HepG2 (cell line): ENCODE results near the gene MTMR10. TPM values are rescaled to one million over a fixed set of nuclear protein-coding genes. Genes with fewer than 3 reads are reported as not detected.

Experiments used
- ATAC-seq: fragments of 200-7000 bp; cut with Tn5 transposase; 3 replicates; pipeline ENCODE4 v1.9.1; 2020; ENCODE audit warnings: mild to moderate bottlenecking, moderate library complexity
- BruUV-seq: library from RNA; stranded (reverse); fragments of 400-500 nt; replicated peaks from 2 replicates; lab custom pipeline; 2021; lab: Mats Ljungman, UMichigan
- CTCF ChIA-PET: fragments of 300-600 bp; formaldehyde crosslinking; extraction: SDS; loops from one replicate; lab custom pipeline; 2021; ENCODE audit warnings: low total read pairs, inconsistent platforms, low intra/inter-chr PET ratio; lab: Yijun Ruan, JAX
- POLR2A ChIA-PET: fragments of 350-600 bp; sonication (Branson Sonifier 250); formaldehyde crosslinking; loops from one replicate; lab custom pipeline; 2020; ENCODE audit warnings: antibody characterized with exemption, inconsistent platforms; lab: Yijun Ruan, JAX
- DNase-seq: peaks from one replicate; pipeline ENCODE4 v3.0.0-alpha.2; 2015; ENCODE audit warnings: low spot score
- FAIRE-seq: peaks from 3 replicates; lab custom pipeline; 2011; peaks lifted over from hg19 to GRCh38; lab: Jason Lieb, UNC
- H2AFZ ChIP-seq: one replicate; pipeline ENCODE4 v1.6.1; 2011; ENCODE audit warnings: low read length, inconsistent platforms
- H3K27ac ChIP-seq: fragments of 300-600 bp; 3 replicates; pipeline ENCODE4 v1.8.0; 2011; ENCODE audit warnings: mixed run types, mild to moderate bottlenecking, mixed read lengths, low read length, inconsistent platforms; ENCODE audit not compliant: insufficient read depth; ENCODE audit errors: extremely low read length
- H3K27me3 ChIP-seq, 2 experiments: fragments of 200-600 bp in 1 of 2; 2 replicates in 1 of 2; 3 replicates in 1 of 2; pipeline versions ENCODE4 v1.6.0 to v1.8.0; 2011; ENCODE audit warnings: low read length in 2 of 2, mild to moderate bottlenecking in 2 of 2, moderate library complexity in 2 of 2, inconsistent platforms in 1 of 2; ENCODE audit not compliant: insufficient read depth in 2 of 2, control insufficient read depth in 1 of 2
- H3K36me3 ChIP-seq, 2 experiments: fragments of 200-600 bp in 1 of 2; replicated peaks in 1 of 2; 2 replicates in 1 of 2; 3 replicates in 1 of 2; pipeline versions ENCODE4 v1.5.1 to v1.8.0; 2011; ENCODE audit warnings: low read length in 2 of 2, inconsistent platforms in 1 of 2; ENCODE audit not compliant: insufficient read depth in 2 of 2, control insufficient read depth in 1 of 2
- H3K4me1 ChIP-seq: 2 replicates; pipeline ENCODE4 v1.5.1; 2012; ENCODE audit warnings: low read length, inconsistent platforms; ENCODE audit not compliant: insufficient read depth
- H3K4me2 ChIP-seq: 2 replicates; pipeline ENCODE4 v1.6.0; 2011; ENCODE audit warnings: low read depth, low read length, inconsistent platforms
- H3K4me3 ChIP-seq, 3 experiments: fragments of 200-600 bp in 1 of 3; sonication (generic), shearing (Covaris generic) in 1 of 3; replicated peaks in 1 of 3; 2 replicates each; pipeline ENCODE4 v1.5.1; 2011 to 2016; ENCODE audit warnings: low read length in 3 of 3, inconsistent platforms in 2 of 3, low read depth in 2 of 3, mild to moderate bottlenecking in 2 of 3, control low read depth in 1 of 3, mixed read lengths in 1 of 3; ENCODE audit not compliant: insufficient read depth in 1 of 3
- H3K79me2 ChIP-seq: one replicate; pipeline ENCODE4 v1.6.1; 2011; ENCODE audit warnings: low read length, inconsistent platforms; ENCODE audit not compliant: insufficient read depth
- H3K9ac ChIP-seq: 2 replicates; pipeline ENCODE4 v1.6.0; 2011; ENCODE audit warnings: mild to moderate bottlenecking, low read depth, low read length, inconsistent platforms; ENCODE audit not compliant: insufficient read depth
- H3K9me3 ChIP-seq: 2 replicates; pipeline ENCODE4 v1.5.1; 2012; ENCODE audit warnings: mild to moderate bottlenecking, low read length
- H4K20me1 ChIP-seq: 2 replicates; pipeline ENCODE4 v1.6.0; 2011; ENCODE audit warnings: inconsistent platforms, mild to moderate bottlenecking, low read length, moderate library complexity; ENCODE audit not compliant: insufficient read depth
- EED ChIP-seq: sonication (generic); formaldehyde crosslinking; IDR thresholded peaks from 2 replicates; pipeline ENCODE4 v1.5.0; 2020; ENCODE audit warnings: mild to moderate bottlenecking, missing genetic modification reagents
- FOXP4 ChIP-seq: sonication (generic); formaldehyde crosslinking; IDR thresholded peaks from 2 replicates; pipeline ENCODE4 v1.4.0; 2020; ENCODE audit warnings: missing genetic modification reagents
- ISX ChIP-seq: sonication (generic); formaldehyde crosslinking; conservative IDR thresholded peaks from 2 replicates; pipeline ENCODE4 v1.5.0; 2020; ENCODE audit warnings: missing genetic modification reagents
- KDM2A ChIP-seq: sonication (generic); formaldehyde crosslinking; IDR thresholded peaks from 2 replicates; pipeline ENCODE4 v1.4.0; 2020; ENCODE audit warnings: low read depth, missing genetic modification reagents, borderline replicate concordance
- KIAA2018 ChIP-seq: sonication (generic); formaldehyde crosslinking; IDR thresholded peaks from 2 replicates; pipeline ENCODE4 v1.5.0; 2020; ENCODE audit warnings: mild to moderate bottlenecking, missing genetic modification reagents, borderline replicate concordance
- MBNL3 ChIP-seq: fragments of 250-450 bp; sonication (Bioruptor Pico); conservative IDR thresholded peaks from 2 replicates; pipeline ENCODE4 v1.8.0; 2022; ENCODE audit warnings: mild to moderate bottlenecking, inconsistent platforms
- SNRNP70 ChIP-seq: fragments of 200-400 bp; formaldehyde crosslinking; IDR thresholded peaks from 2 replicates; pipeline ENCODE4 v1.6.1; 2017; ENCODE audit warnings: mild to moderate bottlenecking, low read depth, low read length, moderate library complexity
- SP4 ChIP-seq: sonication (generic); formaldehyde crosslinking; IDR thresholded peaks from 2 replicates; pipeline ENCODE4 v1.8.1; 2023; ENCODE audit warnings: mild to moderate bottlenecking, missing genetic modification reagents
- ZBTB25 ChIP-seq: IDR thresholded peaks from 2 replicates; pipeline ENCODE4 v1.6.1; 2018; ENCODE audit warnings: missing genetic modification reagents
- ZFP90 ChIP-seq: sonication (generic); formaldehyde crosslinking; IDR thresholded peaks from 2 replicates; pipeline ENCODE4 v1.8.0; 2022; ENCODE audit warnings: missing genetic modification reagents, mild to moderate bottlenecking, inconsistent platforms, borderline replicate concordance
- ZMAT3 ChIP-seq: sonication (generic); formaldehyde crosslinking; conservative IDR thresholded peaks from 2 replicates; pipeline ENCODE4 v1.7.0; 2021; ENCODE audit warnings: missing genetic modification reagents
- WGBS: methylation state at CpG from one replicate; pipeline ENCODE4 v1.1.6; 2017; ENCODE audit warnings: low lambda C conversion rate; 5-methylcytosine and 5-hydroxymethylcytosine counted together
- in situ Hi-C: cut with HindIII; loops from 2 replicates; pipeline ENCODE4 v1.10.0; 2017; ENCODE audit warnings: low pct_unique_long_range_greater_than_20kb; ENCODE audit not compliant: extremely low pct_ligation_motif_present
- intact Hi-C: fragments of 100-400 bp; cut with micrococcal nuclease; formaldehyde crosslinking; loops from one replicate; pipeline ENCODE4 v1.10.0; 2022; ENCODE audit not compliant: unreplicated experiment
- polyA plus RNA-seq, 8 experiments: library from polyadenylated mRNA; depleted of rRNA in 3 of 8; stranded (reverse) in 7 of 8; unstranded in 1 of 8; fragments of >200 nt; fragmentation: Illumina TruSeq in 4 of 8; extraction: Trizol in 4 of 8; gene quantifications; 2 replicates each; pipeline versions ENCODE4 v1.2.1 to v1.2.3, GENCODE V29; 2011 to 2016; ENCODE audit warnings: low read depth in 4 of 8, missing spikeins in 1 of 8, mixed read lengths in 1 of 8; ENCODE audit not compliant: insufficient read depth in 1 of 8
- total RNA-seq, 5 experiments: library from RNA; depleted of rRNA; stranded (reverse); fragments of >200 nt; fragmentation: Illumina TruSeq; extraction: Trizol; gene quantifications; 2 replicates each; pipeline ENCODE4 v1.2.3, GENCODE V29; 2016; ENCODE audit warnings: low read depth in 1 of 5

Gene MTMR10
- total and polyA plus RNA-seq, 2 of the 13 experiments (the other 11 are each of a cell fraction or from before 2014, with no cell fraction given): 10.2 to 17.4 TPM

- no peak for TF ChIP-seq FOXP4 (CRISPR knock-in tag)
- TF ChIP-seq, all 625 proteins: peak for 0
Measured at GRCh38 chr15:31027910-31028578, 36.6 kb upstream of the MTMR10 start (continued).

GRCh38 chr15:31025996-31026395 is 34.6 kb upstream of the MTMR10 start:
- Histone ChIP-seq H3K27ac (no peak overlapping the region), H3K36me3 (no peaks in the 10 kb centered on the region), H4K20me1 (no peaks in the 10 kb centered on the region), H3K4me2 (no peak overlapping the region), H3K4me3 (no peak overlapping the region), H3K27me3 (no peaks in the 10 kb centered on the region), H3K79me2 (no peaks in the 10 kb centered on the region), H3K9ac (no peak overlapping the region), H2AFZ (no peak overlapping the region), H3K9me3 (no peaks in the 10 kb centered on the region), H3K4me1 (peaks cover 28% of the 10 kb centered on the region)
- FAIRE-seq (no peak), DNase-seq (no peak), ATAC-seq (no peak)
- POLR2A ChIA-PET: no interaction called here
- no TSS peak for BruUV-seq
- intact Hi-C loops: no loop called here
- in situ Hi-C loops: no loop called here
- 89% methylated on average over 25 of the region's 25 CpGs for WGBS
- CTCF ChIA-PET: no interaction called here
- TF ChIP-seq SP4 (CRISPR knock-in tag) (no peak), SNRNP70 (no peak), ISX (no peak), ZBTB25 (no peak), EED (CRISPR knock-in tag) (no peak), MBNL3 (CRISPR knock-in tag) (no peak), ZFP90 (no peak), KIAA2018 (CRISPR knock-in tag) (no peak), ZMAT3 (CRISPR knock-in tag) (no peak), KDM2A (CRISPR knock-in tag) (no peak)
